Loucy (cell line): ENCODE measurements around the gene PLN.

Experiments used
- H2AFZ ChIP-seq: fragments of 200-600 bp; sonication (generic); 2 replicates; pipeline ENCODE4 v1.6.0; 2016; ENCODE audit warnings: antibody characterized with exemption, mild to moderate bottlenecking, low read length, moderate library complexity
- H3F3A ChIP-seq: fragments of 200-600 bp; 2 replicates; pipeline ENCODE4 v1.6.0; 2016; ENCODE audit warnings: antibody characterized with exemption, low read depth, mild to moderate bottlenecking
- H3K27me3 ChIP-seq: fragments of 200-600 bp; sonication (generic); 2 replicates; pipeline ENCODE4 v1.6.1; 2014; ENCODE audit warnings: low read length, mild to moderate bottlenecking; ENCODE audit not compliant: insufficient read depth, poor library complexity, severe bottlenecking
- H3K36me3 ChIP-seq: fragments of 200-600 bp; sonication (generic); 2 replicates; pipeline ENCODE4 v1.6.1; 2016; ENCODE audit warnings: low read length; ENCODE audit not compliant: insufficient read depth
- H3K4me1 ChIP-seq: fragments of 200-600 bp; sonication (generic); 2 replicates; pipeline ENCODE4 v1.5.1; 2014; ENCODE audit warnings: low read length, mild to moderate bottlenecking; ENCODE audit not compliant: insufficient read depth, poor library complexity, severe bottlenecking
- H3K4me2 ChIP-seq: fragments of 200-600 bp; sonication (generic); 2 replicates; pipeline ENCODE4 v1.6.0; 2014; ENCODE audit warnings: antibody characterized with exemption, low read length, low read depth, mild to moderate bottlenecking; ENCODE audit not compliant: poor library complexity, severe bottlenecking
- H3K4me3 ChIP-seq: fragments of 200-600 bp; sonication (generic); 2 replicates; pipeline ENCODE4 v1.5.1; 2014; ENCODE audit warnings: low read length, mild to moderate bottlenecking, mixed read lengths; ENCODE audit not compliant: poor library complexity, severe bottlenecking
- H3K79me2 ChIP-seq: fragments of 200-600 bp; sonication (generic); 2 replicates; pipeline ENCODE4 v1.6.1; 2014; ENCODE audit warnings: low read length; ENCODE audit not compliant: insufficient read depth
- H3K9ac ChIP-seq: fragments of 200-600 bp; sonication (generic); 2 replicates; pipeline ENCODE4 v1.6.0; 2014; ENCODE audit warnings: mild to moderate bottlenecking, low read depth, low read length, moderate library complexity; ENCODE audit not compliant: poor library complexity, severe bottlenecking
- H3K9me2 ChIP-seq: fragments of 200-600 bp; sonication (generic); replicated peaks from 2 replicates; pipeline ENCODE4 v1.6.1; 2016; ENCODE audit warnings: low read depth, low read length, mixed read lengths
- H3K9me3 ChIP-seq: fragments of 200-600 bp; sonication (generic); 2 replicates; pipeline ENCODE4 v1.6.1; 2014; ENCODE audit warnings: mild to moderate bottlenecking, antibody characterized with exemption, low read length, low read depth; ENCODE audit not compliant: insufficient read depth
- H4K20me1 ChIP-seq: fragments of 200-600 bp; sonication (generic); 2 replicates; pipeline ENCODE4 v1.6.0; 2014; ENCODE audit warnings: antibody characterized with exemption, low read length, mild to moderate bottlenecking; ENCODE audit not compliant: insufficient read depth, poor library complexity, severe bottlenecking
- CTCF ChIP-seq: fragments of 200-600 bp; sonication (generic); conservative IDR thresholded peaks from 2 replicates; pipeline ENCODE4 v1.5.1; 2014; ENCODE audit warnings: mild to moderate bottlenecking, antibody characterized with exemption, low read length
- EZH2phosphoT487 ChIP-seq: fragments of 200-600 bp; IDR thresholded peaks from 2 replicates; pipeline ENCODE4 v1.6.1; 2018; ENCODE audit warnings: antibody characterized with exemption, mild to moderate bottlenecking, moderate library complexity, borderline replicate concordance

The PLN gene

DNA sequence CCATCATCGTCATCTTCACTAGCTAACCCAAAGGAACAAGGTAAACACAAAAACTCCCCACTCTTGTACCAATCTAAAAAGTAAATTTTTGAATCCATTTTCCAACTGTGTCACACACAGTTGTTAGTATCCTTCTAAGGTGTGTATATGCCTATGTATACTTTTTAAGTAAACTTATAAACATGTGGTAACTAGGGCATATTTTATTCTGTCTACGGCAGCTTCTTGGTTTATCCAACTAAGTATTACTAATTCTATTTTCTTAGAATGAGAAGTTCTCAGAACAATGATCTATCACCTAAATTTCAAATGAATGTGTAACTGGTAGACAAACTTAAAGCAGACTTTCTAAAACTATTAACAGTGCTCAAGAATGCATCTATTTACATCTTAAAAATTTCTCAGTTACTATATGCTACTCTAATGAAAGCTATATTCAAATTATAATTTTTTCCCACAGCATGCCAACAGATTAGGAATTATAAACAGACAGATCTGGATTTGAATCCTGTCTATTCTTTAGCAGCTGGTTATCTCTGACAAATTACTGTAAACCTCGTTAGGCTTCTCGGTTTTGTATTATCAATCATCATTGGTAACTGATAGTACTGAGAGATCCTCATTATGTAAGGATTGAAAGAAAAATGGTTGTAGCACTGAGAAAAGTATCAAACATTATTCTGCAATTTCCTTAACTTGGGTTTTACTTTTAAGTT, 1.8 kb upstream of the PLN start:
- Histone ChIP-seq H3K27me3 (no peaks in the 10 kb centered on the region), H3F3A (no peaks in the 10 kb centered on the region), H2AFZ (no peak overlapping the region), H3K4me1 (peaks cover 4% of the 10 kb centered on the region), H4K20me1 (no peaks in the 10 kb centered on the region), H3K9me3 (no peaks in the 10 kb centered on the region), H3K4me3 (no peak overlapping the region), H3K36me3 (no peaks in the 10 kb centered on the region), H3K4me2 (no peak overlapping the region), H3K9ac (no peak overlapping the region), H3K9me2 (no peaks in the 10 kb centered on the region), H3K79me2 (peaks cover 30% of the 10 kb centered on the region; the same call in 1 of the 2 replicates)
- no peak for TF ChIP-seq CTCF
- TF ChIP-seq EZH2phosphoT487 = no peak

DNA sequence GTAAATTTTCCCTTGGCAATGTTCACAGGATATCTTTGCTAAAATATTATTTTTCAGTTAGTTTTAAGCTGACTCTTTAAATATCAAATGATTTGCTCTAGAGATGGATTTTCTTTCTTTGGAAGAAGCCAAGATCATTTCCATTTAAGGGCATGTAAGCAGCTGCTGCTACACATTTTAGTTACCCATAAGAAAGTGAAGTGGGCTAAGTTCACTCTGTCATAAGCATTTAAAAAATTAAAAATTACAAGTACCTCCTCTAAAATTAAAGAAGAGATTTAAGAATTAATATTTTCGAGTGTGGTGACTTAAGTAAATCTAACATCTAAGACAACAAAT, 1.2 kb upstream of the PLN start:
- Histone ChIP-seq H3K4me3 (no peak overlapping the region), H2AFZ (no peak overlapping the region), H3K4me2 (no peak overlapping the region), H3K4me1 (peaks cover 4% of the 10 kb centered on the region), H3K79me2 (peaks cover 34% of the 10 kb centered on the region; the same call in 1 of the 2 replicates), H4K20me1 (no peaks in the 10 kb centered on the region), H3K9me3 (no peaks in the 10 kb centered on the region), H3K9ac (no peak overlapping the region), H3K36me3 (no peaks in the 10 kb centered on the region), H3K9me2 (no peaks in the 10 kb centered on the region), H3K27me3 (no peaks in the 10 kb centered on the region), H3F3A (no peaks in the 10 kb centered on the region)
- TF ChIP-seq EZH2phosphoT487 (no peak), CTCF (no peak)

GRCh38 chr6:118548613-118549012, 517 bp downstream of the PLN start:
- H3K4me1 ChIP-seq = peaks cover 21% of the 10 kb centered on the region
- no peaks in the 10 kb centered on the region for H3K9me3 ChIP-seq
- H3K79me2 ChIP-seq = peaks cover 34% of the 10 kb centered on the region; the same call in 1 of the 2 replicates
- H4K20me1 ChIP-seq = no peaks in the 10 kb centered on the region
- no peak overlapping the region for H3K9ac ChIP-seq
- no peaks in the 10 kb centered on the region for H3K36me3 ChIP-seq
- no peaks in the 10 kb centered on the region for H3K9me2 ChIP-seq
- H3K4me3 ChIP-seq = no peak overlapping the region
- no peaks in the 10 kb centered on the region for H3F3A ChIP-seq
- no peaks in the 10 kb centered on the region for H3K27me3 ChIP-seq
- no peak overlapping the region for H3K4me2 ChIP-seq
- H2AFZ ChIP-seq = no peak overlapping the region
- TF ChIP-seq EZH2phosphoT487 (no peak), CTCF (no peak)
